NCI-H510A treated with DMSO at 0.1 percent for 48 hours (cell line): ENCODE results near the gene C4orf50.

Experiments used
- DNase-seq: peaks from one replicate; lab custom pipeline; 2025; lab: John Stamatoyannopoulos, UW

The C4orf50 gene

DNA sequence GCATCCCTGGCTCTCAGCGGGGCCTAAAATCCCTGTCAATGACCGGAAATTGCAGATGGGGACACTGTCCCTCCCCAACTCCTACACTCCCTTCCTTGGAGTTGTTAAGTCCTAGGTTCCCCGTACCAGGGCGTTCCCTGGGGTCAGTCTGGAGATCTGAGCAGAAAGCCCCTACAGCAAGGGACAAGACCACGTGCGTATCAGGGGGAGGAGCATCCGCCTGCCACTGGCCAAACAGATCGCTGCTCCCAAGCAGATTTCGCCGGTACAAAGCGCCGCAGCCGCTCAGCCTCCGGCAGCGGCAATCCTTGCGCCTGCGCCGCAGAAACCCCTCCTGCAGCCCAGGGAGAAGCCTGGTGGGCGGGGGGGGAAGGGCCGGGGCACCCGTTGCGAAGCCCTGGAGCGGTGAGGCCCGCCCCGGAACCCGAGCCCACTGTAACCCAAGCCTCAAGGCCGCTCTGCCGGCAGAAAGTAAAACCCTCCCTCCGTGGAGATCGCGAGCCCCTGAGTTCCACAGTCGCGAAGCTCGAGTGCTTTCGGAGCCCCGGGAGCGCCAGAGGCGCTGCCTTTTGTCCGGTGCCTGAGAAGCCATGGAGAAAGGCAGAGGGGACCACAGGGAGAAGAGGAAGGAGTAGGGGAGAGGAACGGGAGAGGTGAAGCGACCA lies 128.0 kb downstream of the C4orf50 start:
- peak; percentile 69 for DNase-seq

DNA sequence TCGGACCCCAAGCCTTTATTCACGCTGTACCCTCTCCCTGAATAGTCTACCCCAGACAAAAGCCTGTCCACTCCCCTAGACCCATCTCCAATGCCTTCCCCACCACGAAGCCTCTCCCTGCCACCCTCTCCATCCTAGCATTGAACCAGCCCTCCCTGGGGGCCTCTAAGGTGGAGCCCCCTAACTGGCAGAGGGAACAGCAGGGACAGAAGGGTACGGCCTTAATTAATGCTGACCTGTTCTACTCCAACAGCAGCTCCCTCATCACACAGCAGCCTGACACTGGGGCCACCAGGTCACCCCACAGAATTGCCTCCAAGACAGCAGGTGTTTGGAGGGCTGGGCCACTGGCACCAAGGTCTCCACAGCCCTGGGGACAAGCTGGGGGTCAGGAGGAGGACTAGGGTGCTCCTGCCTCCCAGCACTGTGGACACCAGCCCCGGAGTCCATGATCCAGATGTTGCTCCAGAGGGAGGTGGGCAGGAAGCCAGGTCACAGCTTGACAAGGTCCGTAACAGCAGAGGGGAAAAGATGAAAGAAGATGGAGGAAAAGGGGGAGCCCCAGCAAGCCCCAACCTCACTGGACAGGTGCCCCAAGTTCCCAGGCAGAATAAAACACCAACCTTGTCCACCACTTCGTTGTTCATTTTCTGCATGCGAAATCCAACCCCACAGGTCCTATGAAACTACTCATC lies 129.1 kb downstream of the C4orf50 start:
- DNase-seq, result no peak

DNA sequence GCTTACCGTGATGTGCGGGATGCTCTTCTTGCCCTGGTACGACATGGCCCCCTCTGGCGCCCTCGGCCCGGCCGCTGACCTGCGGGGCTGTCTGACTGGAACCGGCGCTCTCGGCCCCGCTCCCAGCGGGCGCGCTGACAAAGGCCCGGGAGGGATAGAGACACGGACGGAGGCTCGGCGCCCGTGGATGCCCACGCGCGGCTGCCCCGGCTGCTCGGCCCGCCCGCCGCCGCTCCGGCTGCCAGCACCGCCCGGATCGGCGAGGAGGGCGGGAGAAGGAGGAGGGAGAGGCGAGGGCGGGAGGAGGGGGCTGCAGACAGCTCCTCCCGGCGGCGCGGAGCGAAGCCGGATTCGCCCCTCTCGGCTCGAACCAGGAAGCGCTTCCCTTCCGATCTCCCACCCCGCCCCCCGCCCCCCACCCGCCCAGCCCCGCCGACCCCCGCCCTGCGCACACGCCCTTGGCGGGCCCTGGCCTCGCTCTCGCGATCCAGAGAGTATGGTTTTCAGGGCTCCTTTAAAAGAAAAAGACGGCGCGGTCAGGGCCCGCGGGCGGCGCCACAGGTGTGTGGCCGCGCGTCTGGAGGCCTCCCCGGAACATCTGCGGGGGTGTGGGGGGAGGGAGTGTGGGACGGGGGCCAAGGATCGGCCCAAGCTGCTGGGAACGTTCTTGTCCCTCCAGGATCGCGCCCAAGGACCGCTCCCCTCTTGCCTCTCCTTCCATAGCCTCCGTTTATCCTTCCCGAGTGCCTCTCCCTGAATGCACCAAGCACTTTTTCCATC lies 129.8 kb downstream of the C4orf50 start:
- DNase-seq, result peak; percentile 12

DNA sequence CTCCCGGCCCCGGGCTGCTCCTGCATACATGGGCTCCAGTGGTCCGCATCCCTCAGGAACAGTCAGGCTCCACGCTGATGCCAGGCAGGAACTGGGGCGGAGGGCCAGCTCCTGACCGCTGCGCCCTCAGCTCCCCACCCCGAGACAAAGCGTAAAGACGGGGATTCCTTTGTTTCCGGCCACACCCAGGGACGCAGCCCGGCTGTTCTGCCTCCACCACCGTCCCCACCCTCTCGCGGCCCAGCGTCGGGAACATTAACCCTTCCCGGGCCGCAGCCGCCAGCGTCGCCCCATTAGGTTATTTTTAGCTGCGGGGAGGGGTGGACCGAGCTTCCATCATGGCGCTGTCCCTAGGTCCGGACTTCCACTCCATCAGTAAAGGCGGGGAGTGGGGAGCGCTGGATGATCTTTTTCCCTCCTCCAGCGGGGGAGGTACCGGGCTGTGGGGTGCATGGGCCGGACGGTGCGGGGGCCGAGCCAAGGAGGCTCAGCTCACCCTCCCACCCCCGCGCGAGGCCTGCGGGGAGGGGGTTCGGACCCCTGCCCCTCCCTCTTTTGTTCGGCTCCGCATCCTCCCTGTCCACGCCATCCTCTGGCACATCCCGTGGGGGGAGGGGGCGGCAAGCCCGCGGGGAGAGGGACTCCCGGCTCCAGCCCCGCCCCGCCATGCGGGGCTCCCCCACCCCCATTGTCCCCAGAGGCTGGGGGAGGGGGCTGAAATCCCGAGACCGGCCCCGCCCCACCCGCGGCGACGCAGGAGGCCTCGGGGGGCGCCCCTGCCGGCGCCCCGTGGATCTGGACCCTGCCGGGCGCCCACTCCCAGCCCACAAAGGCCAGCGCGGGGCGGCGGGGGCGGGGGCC lies 130.6 kb downstream of the C4orf50 start:
- DNase-seq, result peak; percentile 53

DNA sequence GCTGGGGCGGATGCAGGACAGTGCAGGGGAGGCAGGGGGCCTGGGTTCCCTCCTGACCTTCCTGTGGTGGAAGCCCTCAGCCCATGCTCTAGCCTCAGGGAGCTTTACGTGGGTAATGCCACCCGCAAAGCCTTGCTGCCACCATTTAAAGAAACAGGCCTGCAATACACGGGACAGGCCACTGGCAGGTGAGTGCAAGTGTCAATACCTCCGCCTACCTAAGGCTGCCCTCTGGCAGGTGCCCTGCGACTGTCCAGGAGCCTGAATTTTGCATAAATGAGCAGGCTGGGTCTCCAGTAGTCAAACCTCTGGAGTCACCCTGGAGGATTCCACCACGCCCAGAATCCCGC lies 131.2 kb downstream of the C4orf50 start:
- peak; percentile 53 for DNase-seq

DNA sequence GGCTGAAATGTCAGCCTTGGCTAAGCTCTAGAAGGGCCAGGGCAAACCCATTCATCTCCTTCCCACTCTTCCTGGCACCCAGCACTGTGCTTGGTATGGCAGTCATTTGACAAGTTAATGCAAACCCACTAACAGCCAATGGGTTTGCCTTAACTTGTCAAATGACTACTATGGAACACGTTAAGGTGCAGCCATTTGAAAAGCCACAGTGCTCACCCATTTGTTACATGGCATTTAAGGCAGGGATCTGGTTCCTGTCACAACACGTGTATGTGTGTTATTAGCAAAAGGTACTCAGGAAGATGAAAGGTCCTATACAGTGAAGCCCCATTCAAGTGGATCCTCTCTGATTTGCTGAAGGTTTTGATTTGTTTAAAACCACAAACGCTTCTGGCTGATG lies 132.5 kb downstream of the C4orf50 start:
- peak; percentile 14 for DNase-seq

DNA sequence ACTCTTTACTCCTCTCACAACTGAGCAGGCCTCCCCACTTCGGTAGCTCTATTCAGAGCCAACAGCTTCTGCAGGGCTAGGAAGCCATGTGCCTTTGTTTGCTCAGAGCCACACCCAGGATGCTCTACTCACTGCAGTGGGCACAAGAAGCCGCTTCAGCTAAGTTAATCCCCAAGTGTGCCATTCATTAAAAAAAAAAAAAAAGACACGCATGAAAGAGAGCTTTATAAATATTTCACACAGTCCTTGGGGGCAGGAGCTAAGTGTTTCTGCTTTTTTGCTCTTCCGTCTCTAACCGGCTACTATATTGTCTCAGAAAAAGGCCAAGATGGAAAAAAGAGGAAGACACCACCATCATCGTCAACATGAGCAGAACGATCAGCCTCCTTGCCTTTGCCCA lies 133.4 kb downstream of the C4orf50 start:
- peak; percentile 39 for DNase-seq

DNA sequence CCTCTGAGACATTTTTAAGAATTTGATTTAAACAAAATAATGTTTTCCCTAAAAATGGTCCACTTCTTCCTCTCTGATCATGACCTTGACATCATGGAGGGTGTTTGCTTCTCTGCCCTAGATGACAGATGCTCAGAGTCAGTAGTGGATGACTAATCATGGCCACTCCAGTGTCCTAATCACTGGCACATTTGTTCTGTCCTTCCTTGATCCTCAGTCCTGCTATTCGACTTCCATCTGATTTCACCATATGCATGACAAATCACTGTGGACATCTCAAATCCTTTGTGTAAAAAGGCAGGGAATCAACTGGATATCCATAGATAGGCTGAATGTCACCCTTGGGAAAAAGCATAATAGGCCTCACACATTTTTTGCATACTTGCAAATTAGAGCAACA lies 134.3 kb downstream of the C4orf50 start:
- DNase-seq, result no peak

DNA sequence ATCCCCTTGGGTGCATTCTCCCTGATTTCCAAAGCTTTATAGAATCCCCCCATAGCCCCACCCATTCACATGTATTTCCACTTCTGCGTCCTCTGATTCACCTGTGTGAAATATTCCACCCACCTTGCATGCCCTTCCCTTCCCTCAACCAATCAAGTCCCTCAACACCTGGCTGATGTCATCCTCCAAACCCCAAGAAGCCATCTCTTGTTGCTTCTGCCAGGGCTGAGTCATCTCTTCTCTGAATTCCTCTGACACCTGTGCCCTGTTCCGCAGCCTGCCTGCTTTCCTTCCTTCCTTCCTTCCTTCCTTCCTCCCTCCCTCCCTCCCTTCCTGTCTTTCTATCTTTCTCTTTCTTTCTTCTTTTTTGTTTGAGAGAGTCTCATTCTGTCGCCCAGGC lies 135.3 kb downstream of the C4orf50 start:
- no peak for DNase-seq

DNA sequence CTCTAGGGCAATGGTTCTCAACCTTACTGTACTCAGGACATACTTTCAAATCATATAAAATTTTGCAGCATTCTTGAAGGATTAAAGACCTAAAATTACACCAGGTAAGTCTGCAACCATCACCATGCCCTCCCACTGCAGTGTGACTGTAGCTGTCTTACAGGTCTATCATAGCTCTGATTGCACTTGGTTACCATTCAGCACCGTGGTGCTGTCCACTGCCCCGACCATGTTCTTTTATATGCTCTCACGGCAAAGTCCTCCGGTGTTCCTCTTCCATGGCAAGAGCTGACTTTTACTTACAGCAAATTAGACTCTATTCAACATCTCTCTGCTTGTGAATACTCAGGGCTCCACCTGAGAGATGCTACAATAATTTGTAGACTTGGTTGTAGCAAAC lies 136.9 kb downstream of the C4orf50 start:
- DNase-seq, result no peak

DNA sequence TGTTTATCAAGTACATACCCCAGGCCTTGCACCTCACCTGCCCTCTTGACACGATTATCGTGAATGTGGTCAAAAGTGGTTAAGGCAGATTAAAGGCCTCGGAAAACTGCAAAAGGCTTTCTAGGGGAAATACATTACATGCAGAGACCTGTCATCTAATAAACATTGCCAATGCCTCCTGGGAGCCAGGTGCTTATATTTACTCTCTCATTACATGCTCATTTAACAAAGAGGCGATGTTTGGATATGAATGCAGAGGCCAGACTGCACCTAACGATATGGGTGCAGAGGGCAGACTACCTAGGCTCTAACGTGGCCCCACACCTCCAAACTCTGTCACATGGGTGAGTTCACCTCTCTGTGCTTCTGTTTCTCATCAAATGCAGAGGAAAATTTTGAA lies 139.9 kb downstream of the C4orf50 start:
- DNase-seq, result peak; percentile 37

DNA sequence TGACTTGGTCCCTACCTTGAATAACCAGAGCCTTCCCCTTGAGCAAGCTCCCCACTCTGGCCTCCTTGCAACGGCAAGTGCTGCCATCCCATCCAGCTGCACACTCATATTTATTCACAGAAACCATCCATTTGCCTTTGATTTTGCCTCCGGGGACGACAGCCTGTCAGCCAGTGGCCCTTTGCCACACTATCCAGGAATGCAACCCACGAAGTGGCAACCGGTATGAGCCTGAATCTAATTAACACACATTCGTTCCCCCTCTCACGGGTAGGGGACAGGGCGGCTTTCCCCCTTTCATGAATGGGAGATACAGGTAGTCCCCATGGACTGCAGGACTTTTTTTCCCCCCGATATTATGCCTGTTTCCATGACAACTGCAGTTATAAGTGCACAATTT lies 140.8 kb downstream of the C4orf50 start:
- DNase-seq, result no peak

DNA sequence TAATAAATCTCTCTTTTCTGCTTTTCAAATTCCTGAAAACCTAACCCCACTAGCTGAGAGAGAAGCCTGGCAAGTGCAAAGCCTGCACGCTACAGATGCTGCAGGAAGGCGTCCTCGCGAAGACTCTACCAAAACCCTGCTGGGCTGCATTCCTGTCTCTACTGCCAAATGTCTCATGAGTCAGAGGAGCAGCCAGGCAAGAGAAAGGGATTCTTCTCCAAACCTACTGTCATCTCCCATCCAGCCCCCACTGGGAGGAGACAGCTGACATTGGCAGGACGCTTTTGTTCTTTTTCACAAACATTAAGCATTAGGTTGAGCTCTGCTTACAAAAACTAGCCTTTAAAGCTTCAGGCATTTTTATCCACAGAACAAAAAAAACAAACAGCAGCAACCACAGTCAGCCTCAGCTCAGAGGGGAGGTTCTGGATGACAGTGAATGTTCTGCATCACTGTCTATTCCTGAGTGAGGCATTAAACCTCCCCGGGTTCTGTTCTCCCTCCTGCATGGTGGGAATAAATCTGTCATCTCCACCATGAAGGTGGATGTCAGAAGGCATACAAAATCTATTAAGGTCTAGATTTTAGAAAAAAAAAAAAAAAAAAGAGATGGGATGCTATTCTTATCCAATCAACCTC lies 143.3 kb downstream of the C4orf50 start:
- no peak for DNase-seq

DNA sequence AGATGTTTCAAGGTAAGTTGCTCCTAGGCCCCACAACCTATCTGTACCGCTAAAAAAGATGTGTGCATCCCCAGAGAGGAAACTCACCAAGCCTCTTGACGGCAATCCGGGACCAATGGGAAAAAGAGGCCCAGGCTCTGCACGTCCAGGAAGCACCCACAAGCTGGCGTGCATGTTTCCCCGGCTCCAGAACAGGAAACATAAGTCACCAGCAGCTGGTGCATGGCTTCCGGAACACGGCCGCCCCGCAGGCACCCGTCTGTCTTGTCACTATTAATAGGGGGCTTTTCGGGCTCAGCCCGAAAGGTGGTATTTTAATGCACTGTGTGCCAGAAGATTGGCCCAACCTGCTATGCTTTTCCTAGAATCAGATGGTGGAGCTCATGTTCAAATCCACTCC lies 147.5 kb downstream of the C4orf50 start:
- no peak for DNase-seq

DNA sequence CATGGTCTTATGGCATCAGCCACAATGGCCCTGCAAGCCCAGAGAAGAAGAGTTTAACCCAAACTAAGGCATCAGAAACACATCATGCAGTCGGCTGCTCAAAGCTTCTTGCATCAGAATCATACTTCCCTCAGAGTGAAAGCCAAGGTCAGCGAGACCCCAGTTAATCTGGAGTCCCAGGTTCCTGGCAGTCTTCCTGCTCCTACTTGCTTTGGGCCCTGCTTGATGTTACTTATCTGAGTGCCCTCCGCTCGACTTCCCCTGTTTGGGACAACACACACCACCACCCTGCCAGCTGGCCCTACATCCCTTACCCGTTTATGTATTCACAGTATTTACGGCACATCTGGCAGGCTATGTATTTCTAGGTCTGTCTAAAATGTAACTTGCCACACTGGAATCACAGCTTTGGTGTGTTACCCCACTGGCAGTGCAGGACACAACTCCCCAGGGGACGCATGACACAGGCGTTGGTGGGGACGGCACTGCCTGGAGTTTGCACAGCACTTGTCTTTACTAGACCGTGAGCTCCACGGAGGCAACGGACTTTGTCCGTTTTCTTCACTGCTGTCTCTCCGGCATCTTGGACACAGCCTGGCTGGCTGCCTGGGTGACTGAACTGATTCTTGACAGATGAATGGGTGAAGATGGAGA lies 148.1 kb downstream of the C4orf50 start:
- DNase-seq, result no peak

DNA sequence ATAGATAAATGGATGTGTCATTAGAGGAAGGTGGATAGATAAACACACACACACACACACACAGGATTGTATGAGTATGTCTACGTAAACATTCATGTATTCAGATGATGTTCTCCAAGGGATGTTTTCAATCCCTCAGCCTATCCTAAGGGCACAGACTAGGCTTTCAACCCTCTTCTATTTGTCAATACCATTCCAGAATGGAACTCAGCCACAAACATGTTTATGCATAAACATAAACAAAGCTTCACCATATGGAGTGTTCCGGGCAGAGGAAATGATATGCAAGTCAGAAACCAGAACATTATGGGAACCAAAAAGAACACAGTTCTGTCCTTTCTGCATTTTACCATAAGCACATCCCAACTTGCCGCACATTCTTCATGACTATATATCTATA lies 150.4 kb downstream of the C4orf50 start:
- no peak for DNase-seq

DNA sequence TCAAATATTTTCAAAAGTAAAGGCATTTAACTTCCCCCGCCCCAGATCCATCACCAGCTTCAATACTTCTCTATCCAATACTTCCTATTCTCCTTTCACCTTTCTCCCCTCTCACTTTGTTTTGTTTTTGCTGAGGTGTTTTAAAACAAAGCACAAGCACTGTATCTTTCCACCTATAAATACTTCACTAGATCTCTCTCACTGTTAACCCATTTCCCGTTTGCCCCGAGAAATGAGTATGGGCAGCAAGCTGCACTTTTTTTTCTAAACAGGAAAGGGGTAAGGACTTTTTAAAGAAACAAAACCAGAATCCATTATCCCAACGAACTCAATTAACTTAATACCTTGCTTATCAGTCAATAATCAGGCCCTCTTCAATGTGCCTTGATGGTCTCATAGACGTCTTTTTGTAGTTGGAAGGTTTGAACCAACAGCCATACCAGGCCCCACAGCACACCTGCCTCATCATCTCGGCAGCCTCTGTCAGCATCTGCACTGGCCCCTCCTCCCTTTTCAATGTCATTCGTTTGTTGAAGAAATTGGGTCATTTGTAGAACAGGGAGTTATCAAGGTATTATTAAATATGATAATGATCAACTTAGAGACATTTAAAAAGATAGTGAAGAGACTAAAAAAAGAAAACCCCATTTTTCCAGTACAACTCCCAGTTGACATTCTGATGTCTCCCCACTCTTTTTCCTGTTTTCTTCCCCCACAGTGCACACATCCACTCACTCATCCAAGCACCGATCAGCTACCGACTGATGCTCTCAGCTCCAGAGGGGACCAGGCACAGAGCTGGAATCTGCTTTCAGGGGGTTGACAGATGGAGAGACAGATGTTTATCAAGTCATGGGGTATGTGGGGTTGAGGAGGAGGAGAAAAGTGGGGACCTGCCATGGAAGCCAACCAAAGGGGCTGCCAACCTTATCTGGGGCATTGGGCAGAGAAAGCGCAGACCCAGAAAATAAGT lies 151.1 kb downstream of the C4orf50 start:
- no peak for DNase-seq

DNA sequence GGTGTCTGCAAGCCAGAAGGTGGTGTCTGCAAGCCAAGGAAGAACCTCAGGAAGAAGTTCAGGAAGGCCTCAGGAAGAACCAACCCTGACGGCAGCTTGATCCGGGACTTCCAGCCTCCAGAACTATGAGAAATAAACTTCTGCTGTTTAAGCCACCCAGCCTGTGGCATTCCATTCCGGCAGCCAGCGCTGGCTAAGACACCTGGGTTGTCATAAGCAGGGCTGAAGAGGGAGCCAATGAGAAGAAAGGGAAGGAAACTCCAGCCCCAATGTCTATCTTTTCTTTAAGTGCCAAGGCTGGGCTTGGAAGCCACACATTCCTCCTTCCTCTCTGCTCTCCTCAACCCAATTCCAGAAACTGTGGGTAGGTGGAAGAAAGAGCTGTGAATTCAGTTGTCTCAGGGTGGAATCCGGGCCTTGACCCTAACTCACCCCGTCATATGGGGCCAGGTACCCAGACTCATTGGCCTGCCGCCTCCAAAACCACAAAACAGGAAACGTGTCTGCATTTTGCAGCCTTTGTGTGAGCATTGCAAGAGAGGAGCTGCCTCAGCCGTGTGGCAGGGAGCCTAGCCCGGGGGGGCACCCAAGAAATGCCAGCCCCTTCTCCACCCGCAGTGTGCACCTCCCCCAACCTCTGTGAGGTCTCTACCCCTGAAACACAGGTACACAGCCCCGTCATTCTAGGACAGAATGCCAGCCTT lies 152.2 kb downstream of the C4orf50 start:
- no peak for DNase-seq

DNA sequence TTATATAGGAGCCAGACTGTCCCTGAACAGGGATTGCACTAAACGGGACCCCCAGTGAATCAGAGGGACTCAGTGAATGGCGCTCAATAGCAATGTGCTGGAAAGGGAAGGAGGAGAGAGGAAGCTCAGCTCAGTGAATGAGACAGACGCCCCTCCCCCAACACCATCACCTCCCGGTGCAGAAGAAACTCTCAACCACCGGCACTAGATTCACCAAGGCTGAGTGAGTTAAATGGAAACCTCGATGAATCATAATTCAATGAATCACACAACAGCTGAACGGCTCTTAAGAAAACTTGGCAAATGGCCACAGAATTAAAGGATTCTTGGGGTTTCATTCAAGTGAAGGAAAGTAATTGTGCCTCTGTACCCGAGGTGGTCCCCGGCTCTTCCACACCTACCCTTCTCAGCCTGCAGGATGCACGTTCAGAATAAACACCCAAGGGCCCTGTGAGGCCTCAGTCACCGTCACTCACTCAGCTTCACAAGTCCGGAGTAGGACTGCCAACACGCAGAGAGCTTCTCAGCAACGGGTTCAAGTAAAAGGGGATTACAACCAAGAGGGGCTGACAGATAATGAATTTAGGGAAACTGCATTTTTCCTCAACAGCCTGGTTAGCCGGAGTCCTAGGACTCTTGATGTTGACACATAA lies 154.6 kb downstream of the C4orf50 start:
- DNase-seq, result no peak
